SU-DHL-6 (cell line): Measurements from ENCODE around the gene PUS1.
"Not testable (repeated sequence)": the region's sequence is repeated elsewhere in the genome, so short reads cannot be mapped to it uniquely, and the experiment has no call there.

Experiments
- EZH2phosphoT487 ChIP-seq: fragments of 200-600 bp; sonication (generic), shearing (Covaris generic); conservative IDR thresholded peaks from 2 replicates; pipeline ENCODE4 v1.6.1; 2018; ENCODE audit warnings: mild to moderate bottlenecking, antibody characterized with exemption, low read length, moderate library complexity, mixed read lengths
- TF ChIP-seq, protein P1 (sequence below): fragments of 200-600 bp; sonication (generic); IDR thresholded peaks from one replicate; pipeline ENCODE4 v1.5.1; 2017; ENCODE audit warnings: antibody characterized with exemption, mild to moderate bottlenecking, low read length, moderate library complexity; ENCODE audit not compliant: insufficient read depth, poor library complexity, severe bottlenecking

DNA sequence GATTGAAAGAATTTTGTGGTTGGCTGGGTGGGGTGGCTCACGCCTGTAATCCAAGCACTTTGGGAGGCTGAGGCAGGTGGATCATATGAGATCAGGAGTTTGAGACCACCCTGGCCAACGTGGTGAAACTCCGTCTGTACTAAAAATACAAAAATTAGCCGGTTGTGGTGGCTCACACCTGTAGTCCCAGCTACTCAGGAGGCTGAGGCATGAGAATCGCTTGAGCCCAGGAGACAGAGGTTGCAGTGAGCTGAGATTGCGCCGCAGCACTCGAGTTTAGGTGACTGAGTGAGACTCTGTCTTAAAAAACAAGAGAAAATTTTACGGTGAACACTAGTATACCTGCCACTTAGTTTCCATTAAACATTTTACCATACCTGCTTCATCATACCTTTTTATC lies 24.7 kb downstream of the PUS1 start:
- TF ChIP-seq, protein P1, sequence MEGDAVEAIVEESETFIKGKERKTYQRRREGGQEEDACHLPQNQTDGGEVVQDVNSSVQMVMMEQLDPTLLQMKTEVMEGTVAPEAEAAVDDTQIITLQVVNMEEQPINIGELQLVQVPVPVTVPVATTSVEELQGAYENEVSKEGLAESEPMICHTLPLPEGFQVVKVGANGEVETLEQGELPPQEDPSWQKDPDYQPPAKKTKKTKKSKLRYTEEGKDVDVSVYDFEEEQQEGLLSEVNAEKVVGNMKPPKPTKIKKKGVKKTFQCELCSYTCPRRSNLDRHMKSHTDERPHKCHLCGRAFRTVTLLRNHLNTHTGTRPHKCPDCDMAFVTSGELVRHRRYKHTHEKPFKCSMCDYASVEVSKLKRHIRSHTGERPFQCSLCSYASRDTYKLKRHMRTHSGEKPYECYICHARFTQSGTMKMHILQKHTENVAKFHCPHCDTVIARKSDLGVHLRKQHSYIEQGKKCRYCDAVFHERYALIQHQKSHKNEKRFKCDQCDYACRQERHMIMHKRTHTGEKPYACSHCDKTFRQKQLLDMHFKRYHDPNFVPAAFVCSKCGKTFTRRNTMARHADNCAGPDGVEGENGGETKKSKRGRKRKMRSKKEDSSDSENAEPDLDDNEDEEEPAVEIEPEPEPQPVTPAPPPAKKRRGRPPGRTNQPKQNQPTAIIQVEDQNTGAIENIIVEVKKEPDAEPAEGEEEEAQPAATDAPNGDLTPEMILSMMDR = not testable (repeated sequence)
- not testable (repeated sequence) for TF ChIP-seq EZH2phosphoT487
